Activated CD8-positive, alpha-beta memory T cell treated with anti-CD3 and anti-CD28 coated beads, Interleukin-2, amount 50 U/mL, for 1 hour (primary cell): Measurements from ENCODE around the gene SPAG8.

Experiments
- DNase-seq: peaks from one replicate; pipeline ENCODE4 v3.0.0-alpha.2; 2020; ENCODE audit errors: extremely low read depth

The SPAG8 gene

DNA sequence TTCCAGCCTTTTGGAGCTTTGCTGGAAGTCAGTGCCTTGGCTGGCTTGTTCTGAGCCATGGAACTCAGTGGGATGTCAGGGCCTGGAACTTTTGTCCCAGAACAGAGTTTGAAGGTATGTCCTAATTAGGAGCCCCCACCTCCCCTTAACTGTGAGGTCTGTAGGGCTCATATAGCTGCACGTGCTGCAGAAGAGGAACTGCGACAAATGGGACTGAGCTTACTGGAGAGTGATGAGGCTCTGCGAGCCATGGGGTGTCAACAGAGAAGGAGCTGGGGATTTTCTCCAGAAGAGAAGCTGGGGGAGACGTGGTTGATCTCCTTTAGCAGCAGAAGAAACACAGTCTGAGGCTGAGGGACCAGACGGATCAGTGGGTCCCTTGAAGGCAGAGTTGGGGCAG is 27.9 kb upstream of the SPAG8 start:
- DNase-seq: no peak

DNA sequence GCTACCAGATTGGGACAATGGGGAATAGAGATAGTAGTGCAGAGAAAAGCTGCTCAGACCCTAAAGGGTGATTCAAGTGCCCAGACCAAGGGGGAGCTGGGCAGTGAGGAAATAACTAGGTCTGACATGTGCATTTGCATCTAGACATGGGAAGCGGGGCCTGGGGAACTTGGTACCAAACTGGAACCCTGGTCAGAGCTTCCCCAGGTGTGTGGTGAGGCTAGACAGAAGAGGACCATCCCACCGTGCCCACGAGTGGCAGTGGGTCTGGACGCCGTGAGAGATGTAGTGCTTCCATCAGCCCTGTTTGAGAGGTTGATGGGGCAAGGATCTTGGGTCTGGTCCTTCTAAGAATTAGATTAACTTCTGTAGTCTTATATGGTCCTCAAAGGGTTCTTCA is 24.5 kb upstream of the SPAG8 start:
- no peak for DNase-seq

DNA sequence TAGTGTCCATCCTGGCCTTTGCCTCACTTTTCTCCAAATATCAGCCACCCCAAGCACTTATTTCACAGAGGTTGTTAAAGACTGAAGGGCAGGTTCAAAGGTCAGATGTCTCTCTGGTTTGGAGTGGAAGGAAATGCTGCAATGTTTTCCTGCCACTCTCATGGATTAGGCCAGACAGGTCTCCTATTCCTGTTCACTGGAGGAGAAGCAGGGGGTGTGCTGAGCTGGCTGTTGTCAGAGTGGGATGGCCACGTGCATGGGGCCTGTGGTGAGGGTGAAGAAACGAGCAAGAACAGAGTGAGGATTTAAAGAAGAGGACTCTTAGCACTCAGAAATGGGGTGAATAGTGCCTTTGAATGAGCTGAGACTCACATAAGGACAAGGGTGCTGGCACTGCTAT is 23.7 kb upstream of the SPAG8 start:
- no peak for DNase-seq

GRCh38 chr9:35835216-35835632 is 23.2 kb upstream of the SPAG8 start:
- no peak for DNase-seq

GRCh38 chr9:35834260-35835215 is 22.5 kb upstream of the SPAG8 start:
- DNase-seq: no peak

GRCh38 chr9:35832814-35833213 is 20.8 kb upstream of the SPAG8 start:
- DNase-seq: no peak

- DNase-seq: no peak
Measured at GRCh38 chr9:35831040-35831439, 19.0 kb upstream of the SPAG8 start.

DNA sequence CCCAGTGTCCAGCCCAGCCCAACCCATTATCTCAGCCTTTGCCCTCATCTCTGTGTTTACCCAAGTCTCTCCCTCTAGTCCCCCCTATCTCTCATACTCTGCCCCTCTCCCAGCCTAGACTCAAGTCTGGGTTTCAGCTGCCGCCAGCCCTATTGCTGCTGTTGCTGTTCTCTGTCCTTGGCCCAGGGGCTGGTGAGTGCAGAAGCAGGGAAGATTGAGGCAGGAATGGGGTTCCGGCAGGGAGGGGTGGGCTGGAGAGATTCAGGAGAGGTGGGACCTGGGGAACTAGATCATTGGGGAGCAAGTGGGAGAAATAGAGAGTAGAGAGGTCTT is 17.7 kb upstream of the SPAG8 start:
- DNase-seq: no peak

DNA sequence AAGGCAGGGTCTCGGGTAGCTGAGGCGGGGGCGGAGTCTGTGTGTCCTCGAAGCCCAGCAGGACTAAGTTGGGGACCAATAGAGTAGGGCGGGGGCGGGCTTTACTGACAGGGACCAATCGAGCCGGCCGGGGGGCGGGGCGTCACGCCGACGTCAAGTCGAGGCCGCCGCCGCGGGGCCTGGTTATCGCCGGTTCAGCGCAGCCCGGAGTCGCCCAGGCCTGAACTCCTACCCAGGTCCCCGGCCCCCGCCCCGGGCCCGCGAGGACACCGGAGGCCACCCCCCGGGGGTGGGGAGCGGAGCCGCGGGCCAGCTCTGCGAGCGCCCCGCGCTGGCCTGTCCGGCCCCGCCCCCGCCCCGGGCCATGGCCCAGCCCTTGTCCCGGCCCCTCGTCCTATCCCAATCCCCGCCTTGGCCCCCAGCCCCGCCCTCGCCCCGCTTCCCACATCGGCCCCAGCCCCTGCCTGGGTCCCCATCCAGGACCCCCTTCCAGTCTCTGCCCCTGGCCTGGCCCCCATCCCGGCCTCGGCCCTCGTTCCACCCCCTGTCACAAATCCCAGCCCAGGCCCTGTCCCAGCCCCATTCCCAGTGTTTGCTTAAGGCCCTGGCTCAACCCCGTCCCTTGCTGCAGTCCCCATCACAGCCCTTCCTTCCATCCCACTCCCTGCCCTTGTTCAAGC is 17.2 kb upstream of the SPAG8 start, which contains the start of gene TMEM8B:
TMEM8B (plus strand) TSS at position 145 of the 680 bp plus-strand sequence; CDS start at position 365, 220 bp downstream.
- DNase-seq: peak; percentile 86

- no peak for DNase-seq
Measured at GRCh38 chr9:35828716-35829083, 16.6 kb upstream of the SPAG8 start, which contains the start of gene FAM221B. TSS of gene FAM221B (minus strand) at chr9:35828732. CDS start at chr9:35826161, 2,571 bp downstream.

- DNase-seq: no peak
Measured at GRCh38 chr9:35827486-35827885, 15.4 kb upstream of the SPAG8 start.

- no peak for DNase-seq
Measured at GRCh38 chr9:35826071-35826701, 14.1 kb upstream of the SPAG8 start.

- DNase-seq: no peak
Measured at GRCh38 chr9:35822926-35823325, 10.9 kb upstream of the SPAG8 start.

GRCh38 chr9:35820076-35820475 is 8.0 kb upstream of the SPAG8 start:
- DNase-seq: no peak

- DNase-seq: no peak
Measured at GRCh38 chr9:35818341-35818740, 6.3 kb upstream of the SPAG8 start.

GRCh38 chr9:35816708-35817107 is 4.6 kb upstream of the SPAG8 start:
- DNase-seq: no peak

DNA sequence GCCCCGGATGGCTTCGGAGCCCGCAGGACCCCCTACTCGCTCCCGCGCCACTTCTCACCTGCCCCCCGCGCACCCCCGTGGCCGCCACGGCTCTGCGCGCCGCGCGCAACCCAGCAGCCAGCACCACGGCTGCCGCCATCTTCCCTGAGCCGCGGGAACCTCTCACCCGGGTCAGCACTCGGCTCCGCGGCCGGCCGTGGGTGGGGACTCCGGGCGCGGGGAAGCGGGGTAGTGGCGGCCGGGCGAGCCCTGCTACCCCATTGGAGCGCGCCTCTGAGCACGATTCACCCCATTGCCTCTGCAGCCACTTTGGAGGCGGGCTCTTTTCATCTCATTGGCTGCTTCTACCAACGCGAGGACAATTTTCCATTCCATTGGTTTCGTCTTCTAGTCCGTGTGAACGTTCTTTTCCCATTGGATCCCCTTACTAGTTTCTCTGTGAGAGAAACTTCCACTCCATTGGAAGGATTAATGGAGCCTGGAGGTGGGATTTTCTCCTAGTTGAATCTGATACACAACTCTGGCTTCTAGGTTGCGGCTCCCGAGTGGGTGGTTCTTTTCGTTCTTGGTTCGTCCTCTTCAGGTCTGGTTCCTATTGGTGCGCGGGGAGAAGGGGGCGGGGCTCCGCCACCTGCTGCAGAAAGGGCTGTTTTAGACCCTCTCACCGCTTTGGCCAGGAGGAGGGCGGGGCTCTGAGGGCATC is 2.9 kb upstream of the SPAG8 start, which contains the start of gene HINT2:
HINT2 (minus strand) TSS at position 202 of the 703 bp plus-strand sequence; CDS start at position 139, 63 bp downstream.
- DNase-seq: peak; percentile 91

- no peak for DNase-seq
Measured at GRCh38 chr9:35814106-35814840, 2.2 kb upstream of the SPAG8 start.

DNA sequence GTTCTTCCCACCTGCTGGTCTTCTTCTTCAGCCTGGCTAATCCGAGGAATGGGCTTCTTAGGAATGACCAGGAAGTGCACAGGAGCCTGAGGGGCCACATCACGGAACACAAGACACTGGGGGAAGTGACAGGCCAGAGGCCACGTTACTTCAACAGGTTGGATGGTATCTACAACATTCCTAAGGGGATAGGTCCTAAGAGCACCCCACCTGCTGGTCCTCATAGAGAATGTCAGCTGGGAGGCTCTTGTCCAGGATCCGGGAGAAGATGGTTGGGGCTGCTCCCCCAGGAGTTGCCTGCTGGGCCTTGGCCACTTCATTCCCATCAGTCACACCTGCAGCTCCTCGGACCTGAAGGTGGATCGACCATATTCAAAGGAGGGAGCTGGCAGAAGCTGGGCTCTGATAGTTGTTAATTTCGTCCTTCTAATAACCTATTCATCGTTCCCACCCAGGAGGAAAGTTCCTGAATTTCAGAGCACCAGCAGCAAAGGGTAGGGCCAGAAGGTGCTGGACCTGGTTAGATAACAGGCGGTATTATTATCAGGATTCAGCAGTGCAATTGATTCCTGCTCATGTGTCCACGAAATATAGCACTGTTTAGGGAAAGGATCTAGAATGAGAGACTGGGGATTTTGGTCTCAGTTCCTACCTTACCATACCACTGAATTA is 1.5 kb upstream of the SPAG8 start:
- DNase-seq: no peak

DNA sequence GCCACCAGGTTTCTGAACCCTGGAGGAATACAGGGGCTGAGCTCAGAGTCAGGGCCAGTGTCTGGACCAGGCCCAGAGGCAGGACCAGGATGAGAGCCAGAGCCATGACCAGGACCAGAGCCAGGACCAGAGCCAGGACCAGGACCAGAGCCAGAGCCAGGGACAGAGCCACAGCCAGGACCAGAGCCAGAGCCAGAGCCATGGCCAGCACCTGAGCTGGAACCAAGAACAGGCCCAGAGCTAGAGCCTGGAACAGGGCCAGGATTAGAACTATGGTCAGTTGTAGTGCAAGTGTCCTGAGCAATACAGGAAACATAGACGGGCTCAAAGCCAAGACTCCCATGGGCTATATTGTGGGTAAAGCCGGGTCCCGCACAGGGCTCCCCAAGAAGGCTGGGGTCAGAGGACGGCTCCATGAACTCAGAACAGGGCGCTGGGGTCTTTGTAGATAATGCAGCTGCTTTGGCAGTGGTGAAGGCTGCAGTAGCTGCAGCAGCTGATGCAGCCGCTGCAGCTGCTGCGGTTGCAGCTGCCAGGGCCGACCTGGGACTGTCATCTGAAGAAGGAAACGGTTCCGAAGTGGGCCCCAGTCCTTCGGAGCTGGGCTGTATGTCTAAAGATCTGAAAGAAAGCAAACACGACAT is 559 bp downstream of the SPAG8 start:
- DNase-seq: no peak
